H9 (cell line): Measurements from ENCODE around the gene MED20. TPM values are rescaled to one million over a fixed set of nuclear protein-coding genes. Genes with fewer than 3 reads are reported as not detected.

ENCODE experiments used
- DNase-seq: peaks from one replicate; pipeline ENCODE4 v3.0.0-alpha.2; 2017
- H2AFZ ChIP-seq: one replicate; pipeline ENCODE4 v1.6.1; 2013; ENCODE audit warnings: mild to moderate bottlenecking, low read length, control low read depth, moderate library complexity
- H2AK5ac ChIP-seq: 2 replicates; pipeline ENCODE4 v1.6.1; 2013; ENCODE audit warnings: low read length, control low read depth, mixed read lengths; ENCODE audit not compliant: insufficient read length
- H2BK120ac ChIP-seq: one replicate; pipeline ENCODE4 v1.6.1; 2013; ENCODE audit warnings: low read depth, mild to moderate bottlenecking, low read length, control low read depth, inconsistent platforms; ENCODE audit not compliant: poor library complexity, severe bottlenecking
- H2BK12ac ChIP-seq: 2 replicates; pipeline ENCODE4 v1.6.1; 2013; ENCODE audit warnings: low read length, control low read depth, mixed read lengths, low read depth; ENCODE audit not compliant: insufficient read length
- H2BK15ac ChIP-seq: 2 replicates; pipeline ENCODE4 v1.6.1; 2013; ENCODE audit warnings: low read depth, low read length, control low read depth
- H2BK20ac ChIP-seq: one replicate; pipeline ENCODE4 v1.6.1; 2013; ENCODE audit warnings: low read depth, mild to moderate bottlenecking, low read length, control low read depth, inconsistent platforms; ENCODE audit not compliant: poor library complexity, severe bottlenecking
- H2BK5ac ChIP-seq: 2 replicates; pipeline ENCODE4 v1.6.1; 2013; ENCODE audit warnings: low read length, control low read depth, mixed read lengths; ENCODE audit not compliant: insufficient read length
- H3K14ac ChIP-seq: 2 replicates; pipeline ENCODE4 v1.6.1; 2013; ENCODE audit warnings: low read length, control low read depth; ENCODE audit not compliant: insufficient read depth
- H3K18ac ChIP-seq: 2 replicates; pipeline ENCODE4 v1.6.1; 2013; ENCODE audit warnings: low read depth, mild to moderate bottlenecking, mixed read lengths, low read length, control low read depth; ENCODE audit not compliant: insufficient read length
- H3K23ac ChIP-seq: 2 replicates; pipeline ENCODE4 v1.6.1; 2013; ENCODE audit warnings: low read length, control low read depth, mixed read lengths, low read depth; ENCODE audit not compliant: insufficient read length
- H3K23me2 ChIP-seq: 2 replicates; pipeline ENCODE4 v1.6.1; 2013; ENCODE audit warnings: low read depth, mild to moderate bottlenecking, mixed read lengths, low read length, control low read depth; ENCODE audit not compliant: insufficient read length, poor library complexity, severe bottlenecking
- H3K27ac ChIP-seq: 2 replicates; pipeline ENCODE4 v1.5.1; 2013; ENCODE audit warnings: low read length, control low read depth, mixed read lengths, low read depth; ENCODE audit not compliant: insufficient read length
- H3K27me3 ChIP-seq: 2 replicates; pipeline ENCODE4 v1.6.1; 2013; ENCODE audit warnings: low read length, control low read depth, inconsistent platforms; ENCODE audit not compliant: insufficient read depth
- H3K4ac ChIP-seq: 2 replicates; pipeline ENCODE4 v1.6.1; 2013; ENCODE audit warnings: low read depth, mild to moderate bottlenecking, control low read depth, inconsistent platforms, low read length, moderate library complexity
- H3K4me1 ChIP-seq: 2 replicates; pipeline ENCODE4 v1.6.1; 2013; ENCODE audit warnings: low read length, control low read depth, inconsistent platforms; ENCODE audit not compliant: insufficient read depth
- H3K4me2 ChIP-seq: 2 replicates; pipeline ENCODE4 v1.6.1; 2013; ENCODE audit warnings: low read length, control low read depth, mixed read lengths; ENCODE audit not compliant: insufficient read length, insufficient read depth
- H3K56ac ChIP-seq: 2 replicates; pipeline ENCODE4 v1.6.1; 2013; ENCODE audit warnings: low read depth, mild to moderate bottlenecking, mixed read lengths, low read length, control low read depth; ENCODE audit not compliant: insufficient read length
- H3K79me1 ChIP-seq: 2 replicates; pipeline ENCODE4 v1.6.1; 2013; ENCODE audit warnings: low read depth, mild to moderate bottlenecking, moderate library complexity, low read length, control low read depth, inconsistent platforms; ENCODE audit not compliant: insufficient read depth, poor library complexity, severe bottlenecking
- H3K79me2 ChIP-seq: 2 replicates; pipeline ENCODE4 v1.6.1; 2013; ENCODE audit warnings: low read length, control low read depth, inconsistent platforms; ENCODE audit not compliant: insufficient read depth
- H3K9ac ChIP-seq: 2 replicates; pipeline ENCODE4 v1.6.1; 2013; ENCODE audit warnings: low read length, control low read depth, mixed read lengths; ENCODE audit not compliant: insufficient read length; ENCODE audit errors: extremely low read depth
- H3K9me3 ChIP-seq: one replicate; pipeline ENCODE4 v1.6.1; 2013; ENCODE audit warnings: low read depth, low read length, inconsistent platforms; ENCODE audit not compliant: control insufficient read depth
- H3T11ph ChIP-seq: one replicate; pipeline ENCODE4 v1.6.1; 2013; ENCODE audit warnings: mild to moderate bottlenecking, low read length, control low read depth, inconsistent platforms
- H4K20me1 ChIP-seq: one replicate; pipeline ENCODE4 v1.6.1; 2013; ENCODE audit not compliant: control insufficient read depth, insufficient read length, insufficient read depth
- H4K5ac ChIP-seq: 2 replicates; pipeline ENCODE4 v1.6.1; 2013; ENCODE audit warnings: low read depth, mild to moderate bottlenecking, mixed read lengths, low read length, control low read depth; ENCODE audit not compliant: insufficient read length
- H4K8ac ChIP-seq: replicated peaks from 2 replicates; pipeline ENCODE4 v1.6.1; 2013; ENCODE audit warnings: low read length, control low read depth, mixed read lengths, low read depth; ENCODE audit not compliant: insufficient read length
- H4K91ac ChIP-seq: 2 replicates; pipeline ENCODE4 v1.6.1; 2013; ENCODE audit warnings: low read depth, mild to moderate bottlenecking, moderate library complexity, mixed read lengths, low read length, control low read depth; ENCODE audit not compliant: insufficient read length
- H3K27ac Mint-ChIP-seq, 3 experiments: 2 replicates in 2 of 3; 3 replicates in 1 of 3; pipeline ENCODE4 v1.8.0; 2020 to 2021; ENCODE audit warnings: mixed read lengths in 3 of 3, mild to moderate bottlenecking in 1 of 3, moderate library complexity in 1 of 3
- H3K27me3 Mint-ChIP-seq: 2 replicates; pipeline ENCODE4 v1.8.0; 2021; ENCODE audit warnings: low read depth, mild to moderate bottlenecking, moderate library complexity, mixed read lengths
- H3K36me3 Mint-ChIP-seq, 3 experiments: 2 replicates in 2 of 3; 3 replicates in 1 of 3; pipeline ENCODE4 v1.8.0; 2020 to 2021; ENCODE audit warnings: low read depth in 3 of 3, mixed read lengths in 3 of 3; ENCODE audit not compliant: insufficient read depth in 1 of 3
- H3K4me1 Mint-ChIP-seq, 2 experiments: 2 replicates each; pipeline ENCODE4 v1.8.0; 2020; ENCODE audit warnings: mixed read lengths in 2 of 2
- H3K4me3 Mint-ChIP-seq, 2 experiments: 2 replicates in 1 of 2; 3 replicates in 1 of 2; pipeline ENCODE4 v1.8.0; 2020 to 2021; ENCODE audit warnings: mild to moderate bottlenecking in 2 of 2, mixed read lengths in 2 of 2, moderate library complexity in 1 of 2
- H3K9me3 Mint-ChIP-seq, 2 experiments: 2 replicates in 1 of 2; 3 replicates in 1 of 2; pipeline ENCODE4 v1.8.0; 2020; ENCODE audit warnings: mild to moderate bottlenecking in 2 of 2, mixed read lengths in 2 of 2, moderate library complexity in 1 of 2
- WGBS: extraction: QIAGEN DNeasy Blood & Tissue Kit; methylation state at CpG from one replicate; pipeline ENCODE4 v1.1.7; 2013; ENCODE audit warnings: missing lambda C conversion rate, low lambda C conversion rate, mixed read lengths; ENCODE audit not compliant: insufficient read length; ENCODE audit errors: extremely low coverage; 5-methylcytosine and 5-hydroxymethylcytosine counted together
- total RNA-seq: library from RNA; stranded (reverse); gene quantifications from 2 replicates; pipeline ENCODE4 v1.2.1, GENCODE V29; 2021
- TF ChIP-seq, protein P1 (sequence below): fragments of 200-600 bp; sonication (generic); conservative IDR thresholded peaks from 3 replicates; pipeline ENCODE4 v1.8.0; 2021; ENCODE audit warnings: antibody characterized with exemption, mild to moderate bottlenecking

The MED20 gene
- total RNA-seq, 1 experiment from 2014 or later = 28.9 TPM

DNA sequence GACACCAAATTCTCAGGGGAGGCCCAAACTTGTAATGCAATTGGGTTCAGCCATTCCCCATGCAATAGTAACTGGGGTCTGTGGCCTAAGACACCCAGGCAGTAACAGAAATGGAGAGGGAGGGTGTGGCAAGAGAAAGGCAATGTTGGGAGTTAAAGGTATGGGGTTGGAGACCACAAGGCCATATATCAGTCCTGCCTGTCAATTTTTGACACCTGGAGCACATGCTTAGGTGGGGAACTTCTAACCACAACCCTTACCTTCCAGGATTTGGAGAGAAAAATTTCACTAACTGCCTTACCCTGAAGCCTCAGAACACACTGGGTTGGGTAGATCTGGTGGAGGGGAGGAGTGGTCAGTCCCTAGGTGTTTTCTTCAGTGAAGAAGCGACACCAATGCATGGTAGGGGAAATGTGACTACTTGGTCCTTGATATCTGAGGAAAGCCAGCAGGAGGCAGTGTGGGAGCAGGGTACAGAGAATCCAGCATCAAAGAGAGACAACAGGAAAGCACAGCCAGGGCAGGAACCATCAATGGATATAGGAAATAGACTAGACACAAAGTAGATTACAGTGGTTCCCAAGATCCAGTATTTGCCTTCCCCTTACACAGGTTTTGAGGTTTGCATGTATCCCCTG lies 18.9 kb downstream of the MED20 start:
- no peaks in the 10 kb centered on the region for H3K9me3 ChIP-seq
- WGBS = no CpG with 5 or more reads among the region's 1 CpG
- no peaks in the 10 kb centered on the region for H3K23me2 ChIP-seq
- H3K4me1 Mint-ChIP-seq = no peaks in the 10 kb centered on the region
- no peaks in the 10 kb centered on the region for H3K79me2 ChIP-seq
- H3K79me1 ChIP-seq = no peaks in the 10 kb centered on the region
- H3K4me1 ChIP-seq = no peaks in the 10 kb centered on the region
- H4K20me1 ChIP-seq = no peaks in the 10 kb centered on the region
- no peak overlapping the region for H3K27ac ChIP-seq
- H4K8ac ChIP-seq = no peak overlapping the region
- H2BK12ac ChIP-seq = no peak overlapping the region
- no peak overlapping the region for H4K5ac ChIP-seq
- no peaks in the 10 kb centered on the region for H3K27me3 Mint-ChIP-seq
- no peak overlapping the region for H2AK5ac ChIP-seq
- H3K56ac ChIP-seq = no peak overlapping the region
- DNase-seq = peak; percentile 47
- H3K4me3 Mint-ChIP-seq = no peak overlapping the region
- TF ChIP-seq, protein P1, sequence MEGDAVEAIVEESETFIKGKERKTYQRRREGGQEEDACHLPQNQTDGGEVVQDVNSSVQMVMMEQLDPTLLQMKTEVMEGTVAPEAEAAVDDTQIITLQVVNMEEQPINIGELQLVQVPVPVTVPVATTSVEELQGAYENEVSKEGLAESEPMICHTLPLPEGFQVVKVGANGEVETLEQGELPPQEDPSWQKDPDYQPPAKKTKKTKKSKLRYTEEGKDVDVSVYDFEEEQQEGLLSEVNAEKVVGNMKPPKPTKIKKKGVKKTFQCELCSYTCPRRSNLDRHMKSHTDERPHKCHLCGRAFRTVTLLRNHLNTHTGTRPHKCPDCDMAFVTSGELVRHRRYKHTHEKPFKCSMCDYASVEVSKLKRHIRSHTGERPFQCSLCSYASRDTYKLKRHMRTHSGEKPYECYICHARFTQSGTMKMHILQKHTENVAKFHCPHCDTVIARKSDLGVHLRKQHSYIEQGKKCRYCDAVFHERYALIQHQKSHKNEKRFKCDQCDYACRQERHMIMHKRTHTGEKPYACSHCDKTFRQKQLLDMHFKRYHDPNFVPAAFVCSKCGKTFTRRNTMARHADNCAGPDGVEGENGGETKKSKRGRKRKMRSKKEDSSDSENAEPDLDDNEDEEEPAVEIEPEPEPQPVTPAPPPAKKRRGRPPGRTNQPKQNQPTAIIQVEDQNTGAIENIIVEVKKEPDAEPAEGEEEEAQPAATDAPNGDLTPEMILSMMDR = peak; percentile 59
- H2AFZ ChIP-seq = no peak overlapping the region
- no peak overlapping the region for H3T11ph ChIP-seq
- H2BK15ac ChIP-seq = no peak overlapping the region
- no peak overlapping the region for H3K14ac ChIP-seq
- no peak overlapping the region for H3K4me2 ChIP-seq
- H3K23ac ChIP-seq = no peak overlapping the region
- H3K36me3 Mint-ChIP-seq = peaks cover 3 to 36% (median 26%) of the 10 kb centered on the region in 3 experiments; a peak in 6 of 7 replicates
- peak overlapping the region in 1 of 3 experiments; percentile 59; a peak in 2 of 7 replicates for H3K27ac Mint-ChIP-seq
- no peak overlapping the region for H3K4ac ChIP-seq
- no peaks in the 10 kb centered on the region for H3K27me3 ChIP-seq
- no peak overlapping the region for H4K91ac ChIP-seq
- no peaks in the 10 kb centered on the region for H3K9me3 Mint-ChIP-seq
- H2BK5ac ChIP-seq = no peak overlapping the region
- H2BK120ac ChIP-seq = no peak overlapping the region
- no peak overlapping the region for H3K9ac ChIP-seq
- H3K18ac ChIP-seq = no peak overlapping the region
- H2BK20ac ChIP-seq = no peak overlapping the region
